Measurements from ENCODE around the gene PLXNB3.

The PLXNB3 gene

DNA sequence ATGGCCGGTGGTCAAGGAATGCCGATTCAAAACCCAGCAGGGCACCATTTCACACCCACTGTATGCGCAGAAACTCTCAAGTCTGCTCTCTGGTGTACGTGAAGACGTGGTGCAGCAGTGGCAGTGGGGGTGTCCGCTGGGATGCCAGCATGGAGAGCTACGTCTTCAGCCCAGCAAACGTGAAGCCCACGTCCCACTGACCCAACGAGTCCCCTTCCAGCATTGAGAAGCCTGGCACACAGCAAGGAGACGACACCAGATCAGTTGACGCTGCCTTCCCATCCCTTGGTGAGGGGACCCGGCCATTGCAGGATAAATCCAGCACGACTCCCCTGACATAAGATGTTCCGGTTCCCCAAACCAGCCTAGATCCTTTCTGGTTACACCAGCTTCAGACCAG is 2.2 kb upstream of the PLXNB3 start:
- Histone ChIP-seq H3K9me3 (replicated peaks in 1 of 11) (peaks cover 0 to 31% (median 4%) of the 10 kb centered on the region in 11 experiments; a peak in 15 of 22 replicates), H3K9ac (no peak overlapping the region), H3K4me3 (no peak overlapping the region), H3K36me3 (no peaks in the 10 kb centered on the region), H3K4me2 (no peak overlapping the region), H3K4me1 (peaks cover 43 to 59% (median 51%) of the 10 kb centered on the region in 10 experiments), H3K27ac (no peak overlapping the region), H3K27me3 (peaks cover 37 to 96% (median 71%) of the 10 kb centered on the region in 11 experiments), H4K20me1 (peaks cover 0 to 44% (median 15%) of the 10 kb centered on the region in 11 experiments; a peak in 11 of 22 replicates)
- no peak for TF ChIP-seq Cebpa-rat (IDR thresholded peaks at IDR 0.05)

- Histone ChIP-seq H4K20me1 (peaks cover 0 to 45% (median 20%) of the 10 kb centered on the region in 11 experiments; a peak in 11 of 22 replicates), H3K9ac (no peak overlapping the region), H3K36me3 (no peaks in the 10 kb centered on the region), H3K27ac (no peak overlapping the region), H3K4me1 (peaks cover 48 to 61% (median 57%) of the 10 kb centered on the region in 10 experiments), H3K4me2 (no peak overlapping the region), H3K4me3 (no peak overlapping the region), H3K27me3 (peaks cover 32 to 96% (median 63%) of the 10 kb centered on the region in 11 experiments; a peak in 21 of 22 replicates), H3K9me3 (replicated peaks in 1 of 11) (peaks cover 0 to 22% (median 0%) of the 10 kb centered on the region in 11 experiments; a peak in 6 of 22 replicates)
- no peak for TF ChIP-seq Cebpa-rat (IDR thresholded peaks at IDR 0.05)
Observed at GRCh38 chrX:153762626-153763173, 1.3 kb upstream of the PLXNB3 start.

DNA sequence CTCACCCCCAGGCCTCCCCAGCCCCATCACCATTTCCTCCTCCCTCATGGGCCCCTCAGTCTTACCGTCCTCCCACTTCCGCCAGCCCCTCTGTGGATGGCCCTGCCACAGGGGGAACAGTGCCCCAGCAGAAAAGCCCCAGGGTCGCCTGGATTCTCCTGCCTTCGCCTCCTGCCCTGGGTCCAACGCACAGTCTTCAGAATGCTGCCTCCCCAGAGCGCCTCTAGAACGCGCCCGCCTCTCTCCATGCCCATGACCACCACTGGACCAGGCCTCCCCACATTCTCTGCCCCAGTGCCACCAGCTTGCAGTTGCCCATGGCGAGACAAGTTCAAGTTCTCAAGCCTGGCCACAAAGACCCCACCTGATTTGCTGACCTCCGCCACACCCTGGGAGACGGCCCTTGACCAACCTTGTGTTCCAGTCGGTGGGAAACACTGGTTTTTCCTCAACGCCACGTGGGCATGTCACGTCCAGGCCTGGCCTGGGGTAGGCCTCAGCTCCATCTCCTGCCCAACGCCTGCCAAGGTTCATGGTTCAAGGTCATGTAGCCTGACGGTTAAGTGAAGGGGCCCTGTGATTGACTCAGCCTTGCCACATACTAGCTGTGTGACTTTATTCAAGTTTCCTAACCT is 634 bp upstream of the PLXNB3 start:
- H3K4me3 ChIP-seq = no peak overlapping the region
- peak overlapping the region in 8 of 11 experiments; percentile 3 to 77 (median 49); a peak in 8 of 22 replicates for H3K4me2 ChIP-seq
- no peaks in the 10 kb centered on the region for H3K36me3 ChIP-seq
- TF ChIP-seq Cebpa-rat (IDR thresholded peaks at IDR 0.05) = no peak
- peaks cover 0 to 15% (median 0%) of the 10 kb centered on the region in 11 experiments; a peak in 6 of 22 replicates for H3K9me3 ChIP-seq (replicated peaks in 1 of 11)
- peaks cover 0 to 45% (median 22%) of the 10 kb centered on the region in 11 experiments; a peak in 11 of 22 replicates for H4K20me1 ChIP-seq
- H3K27ac ChIP-seq = no peak overlapping the region
- H3K27me3 ChIP-seq = peaks cover 25 to 89% (median 56%) of the 10 kb centered on the region in 11 experiments; a peak in 21 of 22 replicates
- peaks cover 48 to 61% (median 57%) of the 10 kb centered on the region in 10 experiments for H3K4me1 ChIP-seq
- no peak overlapping the region; a peak in 1 of 22 replicates for H3K9ac ChIP-seq

DNA sequence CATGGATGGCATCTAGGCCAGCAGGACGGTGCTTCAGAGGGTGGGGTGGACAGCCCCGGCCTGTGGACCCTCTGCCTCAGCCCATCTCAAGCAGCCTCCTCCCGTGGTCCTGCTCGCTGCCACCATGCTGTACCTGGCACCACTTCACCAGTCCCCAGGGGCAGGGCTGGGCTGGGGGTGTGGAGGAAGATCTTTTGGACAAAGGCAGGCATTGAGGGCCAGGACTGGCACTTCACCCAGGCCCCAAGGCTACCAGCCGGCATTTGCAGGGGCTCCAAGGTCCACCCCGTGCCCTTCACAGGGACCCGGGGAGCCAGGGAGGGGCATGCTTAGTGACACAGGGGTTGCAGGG is 713 bp downstream of the PLXNB3 start:
- peak overlapping the region in 5 of 11 experiments; percentile 11 to 67 (median 61); a peak in 4 of 22 replicates for H3K9ac ChIP-seq

GRCh38 chrX:153765138-153766079 is 1.4 kb downstream of the PLXNB3 start:
- peaks cover 57 to 62% (median 60%) of the 10 kb centered on the region in 10 experiments for H3K4me1 ChIP-seq
- H3K4me3 ChIP-seq = peak overlapping the region in 9 of 10 experiments; percentile 4 to 63 (median 42); a peak in 14 of 20 replicates
- peaks cover 0 to 56% (median 22%) of the 10 kb centered on the region in 11 experiments; a peak in 11 of 22 replicates for H4K20me1 ChIP-seq
- TF ChIP-seq Cebpa-rat (IDR thresholded peaks at IDR 0.05) = no peak
- H3K9me3 ChIP-seq (replicated peaks in 1 of 11) = no peaks in the 10 kb centered on the region; a peak in 4 of 22 replicates
- peaks cover 20 to 74% (median 38%) of the 10 kb centered on the region in 11 experiments; a peak in 19 of 22 replicates for H3K27me3 ChIP-seq
- H3K36me3 ChIP-seq = no peaks in the 10 kb centered on the region
- peak overlapping the region; percentile 63 to 84 (median 75) for H3K4me2 ChIP-seq
- peak overlapping the region in 10 of 11 experiments; percentile 28 to 75 (median 67); a peak in 18 of 22 replicates for H3K27ac ChIP-seq
- H3K9ac ChIP-seq = peak overlapping the region; percentile 49 to 73 (median 61); a peak in 20 of 22 replicates

More for the DNA sequence above, 713 bp downstream of the PLXNB3 start:
- H4K20me1 ChIP-seq = peaks cover 0 to 53% (median 22%) of the 10 kb centered on the region in 11 experiments; a peak in 11 of 22 replicates
- peak overlapping the region in 2 of 11 experiments; percentile 68 to 71; a peak in 2 of 22 replicates for H3K27ac ChIP-seq
- H3K9me3 ChIP-seq (replicated peaks in 1 of 11) = peaks cover 0 to 2% (median 0%) of the 10 kb centered on the region in 11 experiments; a peak in 4 of 22 replicates
- no peak overlapping the region for H3K4me3 ChIP-seq
- peaks cover 53 to 62% (median 60%) of the 10 kb centered on the region in 10 experiments for H3K4me1 ChIP-seq
- peaks cover 20 to 76% (median 42%) of the 10 kb centered on the region in 11 experiments; a peak in 19 of 22 replicates for H3K27me3 ChIP-seq
- H3K4me2 ChIP-seq = peak overlapping the region; percentile 63 to 84 (median 75); a peak in 19 of 22 replicates
- no peak for TF ChIP-seq Cebpa-rat (IDR thresholded peaks at IDR 0.05)
- no peaks in the 10 kb centered on the region for H3K36me3 ChIP-seq

DNA sequence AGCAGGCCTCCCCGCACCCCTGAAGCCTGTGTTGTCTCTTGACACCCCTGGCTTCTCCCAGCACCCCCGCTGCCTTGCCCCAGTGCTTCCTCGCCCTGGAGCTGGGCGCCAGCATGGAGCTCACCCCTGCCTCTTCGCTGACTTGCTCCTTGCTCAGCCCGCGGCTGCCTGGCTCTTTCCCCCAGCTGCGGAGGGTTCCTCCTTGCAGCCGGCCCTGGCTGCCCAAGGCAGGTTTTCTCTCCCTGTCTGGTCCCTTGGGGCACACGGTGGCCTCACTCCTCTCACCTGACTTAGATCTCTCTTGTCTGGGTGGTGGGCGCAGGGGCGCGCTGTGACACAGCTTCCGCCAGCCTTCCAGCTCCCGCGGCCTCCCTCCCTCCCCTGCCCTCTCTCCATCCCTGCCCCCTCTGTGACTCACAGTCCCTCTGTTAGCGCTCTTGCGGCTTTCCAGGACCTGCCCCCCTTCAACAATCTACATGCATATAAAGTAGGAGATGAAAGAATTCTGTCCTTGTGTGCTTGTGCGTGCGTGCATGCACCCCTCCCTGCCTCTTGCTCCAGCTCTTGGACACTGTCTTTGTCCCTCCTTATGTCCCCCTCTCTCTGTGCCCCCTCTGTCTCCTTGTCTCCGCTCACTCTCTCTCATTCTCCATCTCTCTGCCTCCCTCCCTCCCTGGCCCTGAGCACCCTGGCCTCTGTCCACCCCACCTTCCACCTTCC is 2.2 kb downstream of the PLXNB3 start:
- Histone ChIP-seq H3K27ac (peak overlapping the region in 10 of 11 experiments; percentile 28 to 75 (median 67); a peak in 19 of 22 replicates), H3K9ac (peak overlapping the region; percentile 49 to 73 (median 61); a peak in 20 of 22 replicates), H3K4me3 (peak overlapping the region in 9 of 10 experiments; percentile 4 to 63 (median 42); a peak in 14 of 20 replicates), H3K4me1 (peaks cover 57 to 62% (median 60%) of the 10 kb centered on the region in 10 experiments), H3K4me2 (peak overlapping the region; percentile 63 to 84 (median 75)), H3K27me3 (peaks cover 13 to 74% (median 31%) of the 10 kb centered on the region in 11 experiments; a peak in 19 of 22 replicates), H4K20me1 (peaks cover 0 to 65% (median 24%) of the 10 kb centered on the region in 11 experiments; a peak in 11 of 22 replicates), H3K9me3 (replicated peaks in 1 of 11) (peaks cover 0 to 5% (median 0%) of the 10 kb centered on the region in 11 experiments; a peak in 4 of 22 replicates), H3K36me3 (no peaks in the 10 kb centered on the region)
- TF ChIP-seq Cebpa-rat (IDR thresholded peaks at IDR 0.05) = no peak

GRCh38 chrX:153766871-153767673 is 3.0 kb downstream of the PLXNB3 start:
- Histone ChIP-seq H3K4me2 (peak overlapping the region; percentile 63 to 84 (median 75)), H3K27me3 (peaks cover 10 to 67% (median 22%) of the 10 kb centered on the region in 11 experiments; a peak in 19 of 22 replicates), H3K9ac (peak overlapping the region in 3 of 11 experiments; percentile 23 to 66 (median 50); a peak in 2 of 22 replicates), H3K4me1 (peaks cover 57 to 63% (median 61%) of the 10 kb centered on the region in 10 experiments), H3K27ac (peak overlapping the region in 2 of 11 experiments; percentile 58 to 71; a peak in 4 of 22 replicates), H3K4me3 (no peak overlapping the region; a peak in 1 of 20 replicates), H3K36me3 (no peaks in the 10 kb centered on the region), H3K9me3 (replicated peaks in 1 of 11) (peaks cover 0 to 5% (median 0%) of the 10 kb centered on the region in 11 experiments; a peak in 5 of 22 replicates), H4K20me1 (peaks cover 0 to 69% (median 24%) of the 10 kb centered on the region in 11 experiments; a peak in 11 of 22 replicates)
- no peak for TF ChIP-seq Cebpa-rat (IDR thresholded peaks at IDR 0.05)
